Measurements from ENCODE around the gene GRAMD4. TPM values are rescaled to one million over a fixed set of nuclear protein-coding genes. Genes with fewer than 3 reads are reported as not detected.

Gene GRAMD4
- total RNA-seq, 1 donor from 2014 or later: 45.6 TPM

GRCh38 chr22:46676881-46677280, 56.7 kb downstream of the GRAMD4 start:
- H3K27ac Mint-ChIP-seq: no peak overlapping the region
- POLR2A ChIA-PET: no interaction called here
- peaks cover 31% of the 10 kb centered on the region for H3K4me1 Mint-ChIP-seq
- intact Hi-C loops (cut with micrococcal nuclease): no loop called here
- CTCF ChIA-PET: no interaction called here
- H3K4me3 Mint-ChIP-seq: no peak overlapping the region
- no peaks in the 10 kb centered on the region for H3K9me3 Mint-ChIP-seq
- TF ChIP-seq, protein P1, sequence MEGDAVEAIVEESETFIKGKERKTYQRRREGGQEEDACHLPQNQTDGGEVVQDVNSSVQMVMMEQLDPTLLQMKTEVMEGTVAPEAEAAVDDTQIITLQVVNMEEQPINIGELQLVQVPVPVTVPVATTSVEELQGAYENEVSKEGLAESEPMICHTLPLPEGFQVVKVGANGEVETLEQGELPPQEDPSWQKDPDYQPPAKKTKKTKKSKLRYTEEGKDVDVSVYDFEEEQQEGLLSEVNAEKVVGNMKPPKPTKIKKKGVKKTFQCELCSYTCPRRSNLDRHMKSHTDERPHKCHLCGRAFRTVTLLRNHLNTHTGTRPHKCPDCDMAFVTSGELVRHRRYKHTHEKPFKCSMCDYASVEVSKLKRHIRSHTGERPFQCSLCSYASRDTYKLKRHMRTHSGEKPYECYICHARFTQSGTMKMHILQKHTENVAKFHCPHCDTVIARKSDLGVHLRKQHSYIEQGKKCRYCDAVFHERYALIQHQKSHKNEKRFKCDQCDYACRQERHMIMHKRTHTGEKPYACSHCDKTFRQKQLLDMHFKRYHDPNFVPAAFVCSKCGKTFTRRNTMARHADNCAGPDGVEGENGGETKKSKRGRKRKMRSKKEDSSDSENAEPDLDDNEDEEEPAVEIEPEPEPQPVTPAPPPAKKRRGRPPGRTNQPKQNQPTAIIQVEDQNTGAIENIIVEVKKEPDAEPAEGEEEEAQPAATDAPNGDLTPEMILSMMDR (IDR thresholded peaks at IDR 0.05): no peak
- ATAC-seq (ENCODE audit: low read depth): no peak
- peaks cover 20% of the 10 kb centered on the region for H3K36me3 Mint-ChIP-seq (ENCODE audit: low read depth)
- no peaks in the 10 kb centered on the region for H3K27me3 Mint-ChIP-seq
- DNase-seq: no peak

DNA sequence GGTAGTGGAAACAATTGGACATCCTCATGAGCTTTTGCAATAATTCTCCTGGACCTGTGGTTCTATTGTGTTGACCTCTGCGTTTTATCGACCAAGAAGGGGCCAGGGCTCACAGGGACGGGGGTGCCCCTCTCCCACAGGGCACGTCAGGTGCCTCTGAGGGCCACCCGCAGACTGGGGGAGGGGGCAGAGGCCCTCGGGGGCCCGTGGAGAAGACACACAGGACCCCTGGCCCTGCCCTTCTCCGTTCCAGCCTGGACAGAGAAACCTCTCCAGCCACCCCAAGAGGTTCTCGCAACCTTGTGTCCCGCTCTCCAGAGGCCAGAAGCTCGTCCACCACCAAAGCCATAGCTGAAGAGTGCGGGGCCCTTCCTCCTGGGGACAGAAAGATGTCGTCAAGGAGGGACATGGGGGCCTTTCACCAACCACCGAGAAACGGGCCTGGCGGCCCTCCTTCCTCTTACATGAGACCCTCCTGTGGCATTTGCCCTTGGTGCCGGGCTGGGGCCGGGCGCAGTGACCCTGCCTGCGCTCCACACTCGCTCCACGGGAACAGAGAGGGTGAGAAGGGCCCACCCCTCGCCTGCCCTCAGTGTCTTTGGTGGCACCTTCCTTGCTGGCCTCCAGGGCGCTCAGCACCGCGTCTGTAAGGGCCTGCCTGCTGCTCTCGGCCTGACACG, 57.3 kb downstream of the GRAMD4 start:
- CTCF ChIA-PET: no interaction called here
- no peaks in the 10 kb centered on the region for H3K27me3 Mint-ChIP-seq
- no peak for DNase-seq

DNA sequence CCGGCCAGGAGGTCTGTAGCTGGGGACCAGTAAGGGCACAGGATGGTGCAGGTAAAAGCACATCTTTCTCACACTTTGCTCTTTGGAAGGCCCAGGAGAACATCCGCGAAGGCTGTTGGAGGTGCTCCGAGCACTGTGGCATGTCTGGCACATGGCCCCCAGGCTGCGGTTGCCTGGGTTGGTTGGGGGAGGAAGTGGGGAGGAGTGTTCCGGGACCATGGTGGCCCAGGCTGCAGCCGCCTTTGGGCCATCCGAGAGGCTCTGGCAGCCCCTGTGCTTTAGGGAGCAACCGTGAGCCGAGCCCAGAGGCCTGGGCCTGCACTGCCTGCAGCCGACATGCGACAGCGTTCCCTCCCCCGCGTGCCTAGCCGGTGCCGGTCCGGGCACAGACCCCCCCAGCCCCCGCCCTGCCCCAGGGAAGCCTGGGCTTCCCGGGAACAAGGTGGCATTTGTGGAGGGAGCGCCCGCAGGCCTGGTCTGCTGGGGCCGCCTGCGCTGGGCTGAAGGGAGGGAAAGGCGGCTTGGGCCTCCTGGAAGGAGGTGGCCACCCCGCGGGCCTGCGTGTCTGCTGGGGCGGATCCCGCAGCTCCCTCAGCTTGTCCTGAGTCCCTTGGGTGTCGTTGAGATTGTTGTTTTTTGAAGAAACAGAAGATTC, 57.9 kb downstream of the GRAMD4 start:
- Mint-ChIP-seq H3K9me3 (no peaks in the 10 kb centered on the region), H3K4me1 (peaks cover 24% of the 10 kb centered on the region), H3K27ac (no peak overlapping the region), H3K4me3 (no peak overlapping the region), H3K27me3 (no peaks in the 10 kb centered on the region), H3K36me3 (ENCODE audit: low read depth) (peaks cover 20% of the 10 kb centered on the region)
- TF ChIP-seq, protein P1 (IDR thresholded peaks at IDR 0.05): no peak
- ChIA-PET POLR2A (interaction anchor here (0.6 kb wide), 1 partner anchor 140 kb away, joined by 3 read pairs; no protein-coding TSS in a partner anchor), CTCF (no interaction called here)
- no peak for ATAC-seq (ENCODE audit: low read depth)
- intact Hi-C loops (cut with micrococcal nuclease): no loop called here
- DNase-seq: no peak

More for the DNA sequence above, 57.3 kb downstream of the GRAMD4 start:
- Mint-ChIP-seq H3K4me3 (no peak overlapping the region), H3K4me1 (peaks cover 26% of the 10 kb centered on the region), H3K9me3 (no peaks in the 10 kb centered on the region), H3K27ac (no peak overlapping the region), H3K36me3 (ENCODE audit: low read depth) (peaks cover 20% of the 10 kb centered on the region)
- intact Hi-C loops (cut with micrococcal nuclease): no loop called here
- POLR2A ChIA-PET: interaction anchor here (0.6 kb wide), 1 partner anchor 139 kb away, joined by 3 read pairs; no protein-coding TSS in a partner anchor
- TF ChIP-seq, protein P1 (IDR thresholded peaks at IDR 0.05): no peak
- no peak for ATAC-seq (ENCODE audit: low read depth)

DNA sequence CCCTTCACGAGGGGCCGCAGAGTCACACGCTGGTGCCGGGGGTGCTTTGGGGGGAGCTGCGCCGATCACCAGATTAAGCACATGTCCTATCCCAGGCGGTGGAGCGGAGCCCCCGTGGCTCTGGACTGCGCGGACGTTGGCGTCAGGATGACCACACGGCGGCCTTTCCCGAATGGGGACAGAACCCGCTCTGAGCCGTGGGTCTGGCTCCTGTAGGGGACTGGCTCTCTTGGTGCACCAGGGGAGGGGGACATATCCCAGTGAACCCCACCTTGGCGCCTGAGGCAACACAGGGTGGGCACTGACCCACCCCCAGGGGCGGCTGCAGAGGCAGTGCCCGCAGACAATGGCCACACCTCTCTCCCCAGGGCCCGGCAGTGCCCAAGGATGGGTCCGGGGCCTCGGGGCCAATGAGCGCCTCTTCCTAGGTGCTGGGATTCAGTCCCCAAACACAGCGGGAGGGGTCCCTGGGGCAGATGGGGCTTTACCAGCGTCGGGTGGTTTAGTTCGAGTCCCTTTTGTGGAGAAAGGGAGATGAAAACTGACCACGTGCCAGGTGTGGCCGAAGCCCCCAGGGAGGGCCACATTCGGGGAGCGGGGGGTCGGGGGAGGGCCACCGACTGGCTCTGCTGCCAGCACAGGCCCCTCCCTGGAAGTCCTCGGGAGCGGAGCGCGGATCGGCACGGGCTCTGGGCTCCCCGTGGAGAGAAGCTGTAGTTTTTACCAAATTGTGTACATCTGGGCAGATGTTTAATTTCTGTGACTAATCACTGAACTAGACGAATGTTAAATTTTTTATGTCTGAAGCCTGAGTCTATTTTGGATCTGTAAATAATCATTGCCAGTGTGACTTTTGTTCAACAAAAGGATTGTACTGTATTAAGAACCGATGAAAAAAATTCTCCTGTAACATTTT, 58.9 kb downstream of the GRAMD4 start:
- ATAC-seq (ENCODE audit: low read depth) (no peak), DNase-seq (no peak)
- POLR2A ChIA-PET: no interaction called here
- H3K36me3 Mint-ChIP-seq (ENCODE audit: low read depth): peaks cover 18% of the 10 kb centered on the region
- CTCF ChIA-PET: no interaction called here
- no peaks in the 10 kb centered on the region for H3K27me3 Mint-ChIP-seq
- no peak overlapping the region for H3K4me3 Mint-ChIP-seq
- peaks cover 20% of the 10 kb centered on the region for H3K4me1 Mint-ChIP-seq
- TF ChIP-seq, protein P1 (IDR thresholded peaks at IDR 0.05): no peak
- no peak overlapping the region for H3K27ac Mint-ChIP-seq
- intact Hi-C loops (cut with micrococcal nuclease): no loop called here
- H3K9me3 Mint-ChIP-seq: no peaks in the 10 kb centered on the region
